Pancreas (tissue), 10 donors: ENCODE data around the gene PARVA. TPM values are rescaled to one million over a fixed set of nuclear protein-coding genes. Genes with fewer than 3 reads are reported as not detected.

Experiments used
- ATAC-seq, 4 donors: fragments of 200-7000 bp; cut with Tn5 transposase; one replicate each; pipeline versions ENCODE4 v1.8.0 to v1.9.1; 2020; ENCODE audit warnings: mild to moderate bottlenecking in 4 of 4, moderate library complexity in 4 of 4
- DNase-seq, 6 donors: peaks; one replicate each; pipeline ENCODE4 v3.0.0-alpha.2; 2020
- FAIRE-seq: peaks from 2 replicates; lab custom pipeline; 2012; peaks lifted over from hg19 to GRCh38; lab: Jason Lieb, UNC
- H3K27ac ChIP-seq, 4 donors: fragments of 200-600 bp; sonication (generic); 1 replicate in 3 of 4; 2 replicates in 1 of 4; pipeline versions ENCODE4 v1.5.0 to v1.8.0; 2020
- H3K27me3 ChIP-seq, 4 donors: fragments of 200-600 bp; one replicate each; pipeline ENCODE4 v1.8.0; 2021
- H3K36me3 ChIP-seq, 3 donors: fragments of 200-600 bp; sonication (generic) in 1 of 3; one replicate each; pipeline versions ENCODE4 v1.5.0 to v1.8.0; 2020 to 2021
- H3K4me1 ChIP-seq, 3 donors: fragments of 200-600 bp; one replicate each; pipeline ENCODE4 v1.8.0; 2021
- H3K4me3 ChIP-seq, 4 donors: fragments of 200-600 bp; sonication (generic) in 2 of 4; one replicate each; pipeline versions ENCODE4 v1.5.0 to v1.8.0; 2020 to 2021
- H3K9me3 ChIP-seq, 4 donors: fragments of 200-600 bp; one replicate each; pipeline ENCODE4 v1.8.0; 2021
- WGBS, 2 donors: extraction: QIAGEN DNeasy Blood & Tissue Kit; methylation state at CpG; one replicate each; pipeline ENCODE4 v1.1.7; 2013; 5-methylcytosine and 5-hydroxymethylcytosine counted together
- intact Hi-C, 3 donors: fragments of 100-400 bp; cut with DNase I; formaldehyde crosslinking; loops; one replicate each; pipeline versions ENCODE4 v1.11.1 to v1.14.2; 2022
- polyA plus RNA-seq, 2 donors: library from polyadenylated mRNA; stranded (reverse); fragments of 200-250 nt; gene quantifications; one replicate each; pipeline ENCODE4 v1.2.3, GENCODE V29; 2013
- total RNA-seq, 6 donors: library from RNA; stranded (reverse); fragmentation: NEBNext Ultra II Directional in 4 of 6; extraction: Animal tissue kit (Norgen Biotek cat#: 25700) in 4 of 6; gene quantifications; one replicate each; pipeline versions ENCODE4 v1.2.1 to v1.2.4, GENCODE V29; 2021 to 2023
- TF ChIP-seq, protein P1 (sequence below), 4 donors: fragments of 200-600 bp; sonication (generic) in 3 of 4; IDR thresholded peaks; one replicate each; pipeline versions ENCODE4 v1.5.0 to v1.8.0; 2021; ENCODE audit warnings: antibody characterized with exemption in 4 of 4
- donor health status: healthy with polysubstance abuse.
- donor health status: DM: no; HTN: no; CAD: no; lungs with moderate emphysema.
- donor health status: DM: no; HTN: no; CAD: no.
- donor health status: control.
- donor health status: control.
- donor health status: Bipolar disorder and iron deficiency.
- donor health status: DM: yes; HTN: yes; CAD: no.
- donor health status: DM: no; HTN: no; CAD: no.
- donor health status: DM: no; HTN: no; CAD: no.
- donor health status: DM: yes; HTN: yes; CAD: no.

Gene PARVA
- total and polyA plus RNA-seq, 8 donors: 12.4 to 61.9 (median 43.1) TPM

DNA sequence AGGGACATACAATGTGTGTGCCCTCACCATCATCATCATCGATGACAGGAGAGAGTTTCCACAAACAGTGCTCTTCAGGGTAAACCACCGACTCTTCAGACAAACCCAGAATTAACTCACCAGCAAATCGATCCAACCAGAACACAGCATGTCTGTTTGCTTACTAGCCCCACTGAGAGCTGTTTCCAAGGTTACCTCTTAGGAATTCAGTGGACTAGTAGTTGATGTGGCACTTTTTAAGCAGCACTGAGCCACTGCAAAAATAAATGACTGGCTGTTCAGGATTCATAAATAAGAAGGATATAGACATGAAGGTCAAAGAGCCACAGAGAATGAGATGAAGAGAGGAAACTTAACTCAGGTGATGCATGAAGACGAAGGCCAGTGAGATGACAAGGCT, 83.1 kb downstream of the PARVA start:
- H3K27ac ChIP-seq: no peak overlapping the region
- no peaks in the 10 kb centered on the region for H3K36me3 ChIP-seq
- no peak for DNase-seq
- H3K27me3 ChIP-seq: no peaks in the 10 kb centered on the region
- 48 to 58% methylated on average over 4 of the region's 4 CpGs for WGBS, 2 donors
- intact Hi-C loops: no loop called here
- no peak for FAIRE-seq
- TF ChIP-seq, protein P1, sequence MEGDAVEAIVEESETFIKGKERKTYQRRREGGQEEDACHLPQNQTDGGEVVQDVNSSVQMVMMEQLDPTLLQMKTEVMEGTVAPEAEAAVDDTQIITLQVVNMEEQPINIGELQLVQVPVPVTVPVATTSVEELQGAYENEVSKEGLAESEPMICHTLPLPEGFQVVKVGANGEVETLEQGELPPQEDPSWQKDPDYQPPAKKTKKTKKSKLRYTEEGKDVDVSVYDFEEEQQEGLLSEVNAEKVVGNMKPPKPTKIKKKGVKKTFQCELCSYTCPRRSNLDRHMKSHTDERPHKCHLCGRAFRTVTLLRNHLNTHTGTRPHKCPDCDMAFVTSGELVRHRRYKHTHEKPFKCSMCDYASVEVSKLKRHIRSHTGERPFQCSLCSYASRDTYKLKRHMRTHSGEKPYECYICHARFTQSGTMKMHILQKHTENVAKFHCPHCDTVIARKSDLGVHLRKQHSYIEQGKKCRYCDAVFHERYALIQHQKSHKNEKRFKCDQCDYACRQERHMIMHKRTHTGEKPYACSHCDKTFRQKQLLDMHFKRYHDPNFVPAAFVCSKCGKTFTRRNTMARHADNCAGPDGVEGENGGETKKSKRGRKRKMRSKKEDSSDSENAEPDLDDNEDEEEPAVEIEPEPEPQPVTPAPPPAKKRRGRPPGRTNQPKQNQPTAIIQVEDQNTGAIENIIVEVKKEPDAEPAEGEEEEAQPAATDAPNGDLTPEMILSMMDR (IDR thresholded peaks at IDR 0.05): no peak
- ATAC-seq: peak in 3 of 4 donors; percentile 27 to 59 (median 34)
- H3K4me1 ChIP-seq: no peaks in the 10 kb centered on the region
- no peak overlapping the region for H3K4me3 ChIP-seq
- no peaks in the 10 kb centered on the region for H3K9me3 ChIP-seq

DNA sequence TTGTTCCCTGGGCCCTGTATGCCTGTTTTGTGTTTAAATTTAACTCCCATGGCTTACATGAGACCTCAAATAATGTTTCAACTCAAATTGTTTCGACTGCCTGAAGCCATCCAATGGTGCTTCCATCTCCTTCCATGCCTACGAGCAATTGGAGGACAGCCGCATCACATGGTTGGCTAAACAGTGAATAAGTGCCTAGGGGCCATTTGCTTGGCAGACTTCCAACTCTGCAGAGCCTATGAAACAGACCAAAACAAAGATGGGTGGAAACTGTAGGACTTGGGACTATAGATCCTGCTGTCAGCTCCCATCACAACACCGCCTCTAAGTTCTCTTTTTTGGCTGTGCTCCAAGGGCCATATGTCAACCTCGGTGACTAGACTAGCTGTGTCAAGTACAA, 84.1 kb downstream of the PARVA start:
- H3K27me3 ChIP-seq: no peaks in the 10 kb centered on the region
- FAIRE-seq (no peak), DNase-seq (no peak), ATAC-seq (no peak)
- H3K27ac ChIP-seq: no peak overlapping the region
- H3K36me3 ChIP-seq: no peaks in the 10 kb centered on the region
- intact Hi-C loops: no loop called here
- H3K9me3 ChIP-seq: no peaks in the 10 kb centered on the region
- WGBS, 2 donors: 87 to 90% methylated on average over 5 of the region's 5 CpGs
- H3K4me3 ChIP-seq: no peak overlapping the region
- no peaks in the 10 kb centered on the region for H3K4me1 ChIP-seq
- TF ChIP-seq, protein P1 (IDR thresholded peaks at IDR 0.05): no peak

DNA sequence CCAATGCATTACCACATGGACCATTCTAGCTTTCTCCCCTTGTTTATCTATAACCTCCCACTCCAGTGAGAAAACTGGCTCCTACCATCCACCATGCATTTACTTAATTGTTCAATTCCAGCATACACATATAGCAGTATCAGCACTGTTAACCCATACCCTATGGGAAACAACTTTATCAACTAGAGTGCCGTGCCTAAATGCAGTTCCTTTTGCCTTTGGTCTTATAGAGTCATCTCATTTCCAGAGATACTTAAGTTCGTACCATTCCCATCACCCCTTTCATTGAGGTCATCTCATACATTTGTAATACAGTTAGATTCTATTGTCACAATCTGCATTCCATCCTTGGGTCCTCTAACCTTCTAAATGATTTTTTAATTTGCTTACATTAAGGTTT, 86.9 kb downstream of the PARVA start:
- Histone ChIP-seq H3K27ac (no peak overlapping the region), H3K4me1 (no peaks in the 10 kb centered on the region), H3K36me3 (no peaks in the 10 kb centered on the region), H3K27me3 (no peaks in the 10 kb centered on the region), H3K9me3 (no peaks in the 10 kb centered on the region), H3K4me3 (no peak overlapping the region)
- ATAC-seq: no peak
- intact Hi-C loops: no loop called here
- DNase-seq: no peak
- no peak for FAIRE-seq
- 97 to 99% methylated on average over 2 of the region's 2 CpGs for WGBS, 2 donors
- TF ChIP-seq, protein P1 (IDR thresholded peaks at IDR 0.05): no peak

DNA sequence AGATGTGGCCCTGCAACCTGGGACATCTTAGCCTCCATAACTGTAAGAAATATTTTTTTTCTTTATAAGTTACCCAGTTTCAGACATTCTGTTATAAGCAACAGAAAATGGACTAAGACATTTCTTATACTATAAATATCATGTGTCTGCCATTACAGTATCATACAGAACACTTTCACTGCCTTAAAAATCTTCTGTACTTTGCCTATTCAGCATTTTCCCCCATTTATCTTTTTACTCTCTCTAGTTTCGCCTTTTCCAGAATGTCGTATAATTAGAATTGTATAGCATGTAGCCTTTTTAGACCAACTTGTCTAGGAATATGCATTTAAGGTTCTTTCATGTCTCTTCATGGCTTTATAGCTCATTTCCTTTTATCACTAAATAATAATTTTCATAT, 88.0 kb downstream of the PARVA start:
- Histone ChIP-seq H3K27me3 (no peaks in the 10 kb centered on the region), H3K36me3 (no peaks in the 10 kb centered on the region), H3K4me3 (no peak overlapping the region), H3K9me3 (no peaks in the 10 kb centered on the region), H3K4me1 (no peaks in the 10 kb centered on the region), H3K27ac (no peak overlapping the region)
- TF ChIP-seq, protein P1 (IDR thresholded peaks at IDR 0.05): no peak
- ATAC-seq (no peak), FAIRE-seq (no peak), DNase-seq (no peak)
- intact Hi-C loops: no loop called here
- 95 to 98% methylated on average over 2 of the region's 2 CpGs for WGBS, 2 donors

DNA sequence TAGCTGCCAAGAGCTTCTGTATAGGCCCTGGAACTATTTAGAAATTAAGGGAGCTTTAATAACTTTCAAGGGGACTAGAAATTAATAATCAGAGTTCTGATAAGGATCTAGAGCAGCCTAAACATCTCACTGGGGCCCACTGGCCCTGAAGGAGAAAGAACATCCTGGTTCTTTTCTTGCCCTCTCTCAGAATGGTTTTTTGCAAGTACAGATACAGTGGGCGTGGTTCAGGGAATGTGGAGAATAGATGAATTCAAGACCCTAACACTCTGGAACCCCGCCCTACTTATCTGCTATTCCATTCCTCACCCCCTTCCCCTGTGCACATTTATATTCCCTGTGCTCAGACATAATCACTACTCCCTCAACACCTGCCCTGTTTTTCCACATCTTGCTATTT, 90.2 kb downstream of the PARVA start:
- ATAC-seq (no peak), DNase-seq (no peak), FAIRE-seq (no peak)
- no peak overlapping the region for H3K27ac ChIP-seq
- H3K4me1 ChIP-seq: no peaks in the 10 kb centered on the region
- no peaks in the 10 kb centered on the region for H3K36me3 ChIP-seq
- TF ChIP-seq, protein P1 (IDR thresholded peaks at IDR 0.05): no peak
- 96 to 100% methylated on average over 2 of the region's 2 CpGs for WGBS, 2 donors
- H3K27me3 ChIP-seq: no peaks in the 10 kb centered on the region
- H3K4me3 ChIP-seq: no peak overlapping the region
- intact Hi-C loops: no loop called here
- no peaks in the 10 kb centered on the region for H3K9me3 ChIP-seq
